Measurements from ENCODE around the gene CFAP46.
"Not testable (repeated sequence)": the region's sequence is repeated elsewhere in the genome, so short reads cannot be mapped to it uniquely, and the experiment has no call there.

Gene CFAP46

GRCh38 chr10:132960631-132961419, 18.5 kb upstream of the CFAP46 start:
- H3K9me3 Mint-ChIP-seq (ENCODE audit: low read depth): no peaks in the 10 kb centered on the region
- peak overlapping the region; percentile 51 for H3K4me3 Mint-ChIP-seq
- H3K36me3 Mint-ChIP-seq: peaks cover 3% of the 10 kb centered on the region
- peaks cover 11% of the 10 kb centered on the region for H3K27me3 Mint-ChIP-seq
- H3K4me1 Mint-ChIP-seq (ENCODE audit: low read depth): peaks cover 30% of the 10 kb centered on the region
- no peak overlapping the region for H3K27ac Mint-ChIP-seq

- H3K27ac Mint-ChIP-seq: no peak overlapping the region
- peaks cover 3% of the 10 kb centered on the region for H3K36me3 Mint-ChIP-seq
- no peak overlapping the region for H3K4me3 Mint-ChIP-seq
- H3K27me3 Mint-ChIP-seq: peaks cover 6% of the 10 kb centered on the region
- no peaks in the 10 kb centered on the region for H3K9me3 Mint-ChIP-seq (ENCODE audit: low read depth)
- H3K4me1 Mint-ChIP-seq (ENCODE audit: low read depth): peaks cover 25% of the 10 kb centered on the region
Measured at GRCh38 chr10:132960071-132960472, 17.7 kb upstream of the CFAP46 start.

- Mint-ChIP-seq H3K4me3 (no peak overlapping the region), H3K4me1 (ENCODE audit: low read depth) (peaks cover 22% of the 10 kb centered on the region), H3K27ac (no peak overlapping the region), H3K36me3 (peaks cover 3% of the 10 kb centered on the region), H3K27me3 (peaks cover 2% of the 10 kb centered on the region), H3K9me3 (ENCODE audit: low read depth) (no peaks in the 10 kb centered on the region)
Measured at GRCh38 chr10:132959559-132959961, 17.2 kb upstream of the CFAP46 start.

GRCh38 chr10:132958883-132959558, 16.7 kb upstream of the CFAP46 start:
- Mint-ChIP-seq H3K27me3 (peaks cover 2% of the 10 kb centered on the region), H3K4me1 (ENCODE audit: low read depth) (peaks cover 20% of the 10 kb centered on the region), H3K9me3 (ENCODE audit: low read depth) (no peaks in the 10 kb centered on the region), H3K4me3 (no peak overlapping the region), H3K36me3 (peaks cover 3% of the 10 kb centered on the region), H3K27ac (no peak overlapping the region)

- no peaks in the 10 kb centered on the region for H3K9me3 Mint-ChIP-seq (ENCODE audit: low read depth)
- peaks cover 16% of the 10 kb centered on the region for H3K4me1 Mint-ChIP-seq (ENCODE audit: low read depth)
- peaks cover 2% of the 10 kb centered on the region for H3K27me3 Mint-ChIP-seq
- H3K36me3 Mint-ChIP-seq: peaks cover 3% of the 10 kb centered on the region
- no peak overlapping the region for H3K27ac Mint-ChIP-seq
- no peak overlapping the region for H3K4me3 Mint-ChIP-seq
Measured at GRCh38 chr10:132957981-132958882, 15.9 kb upstream of the CFAP46 start.

- no peaks in the 10 kb centered on the region for H3K27me3 Mint-ChIP-seq
- H3K27ac Mint-ChIP-seq: no peak overlapping the region
- no peaks in the 10 kb centered on the region for H3K9me3 Mint-ChIP-seq (ENCODE audit: low read depth)
- no peaks in the 10 kb centered on the region for H3K36me3 Mint-ChIP-seq
- no peak overlapping the region for H3K4me3 Mint-ChIP-seq
- peaks cover 6% of the 10 kb centered on the region for H3K4me1 Mint-ChIP-seq (ENCODE audit: low read depth)
Measured at GRCh38 chr10:132957131-132957530, 14.8 kb upstream of the CFAP46 start.

GRCh38 chr10:132956259-132956658, 13.9 kb upstream of the CFAP46 start:
- H3K9me3 Mint-ChIP-seq (ENCODE audit: low read depth); H3K36me3 Mint-ChIP-seq; H3K4me3 Mint-ChIP-seq; H3K4me1 Mint-ChIP-seq (ENCODE audit: low read depth); H3K27ac Mint-ChIP-seq; H3K27me3 Mint-ChIP-seq: not testable (repeated sequence)

GRCh38 chr10:132955479-132955878, 13.1 kb upstream of the CFAP46 start:
- no peaks in the 10 kb centered on the region for H3K9me3 Mint-ChIP-seq (ENCODE audit: low read depth)
- no peak overlapping the region for H3K27ac Mint-ChIP-seq
- H3K4me1 Mint-ChIP-seq (ENCODE audit: low read depth): no peaks in the 10 kb centered on the region
- no peak overlapping the region for H3K4me3 Mint-ChIP-seq
- H3K27me3 Mint-ChIP-seq: peaks cover 6% of the 10 kb centered on the region
- H3K36me3 Mint-ChIP-seq: no peaks in the 10 kb centered on the region

- H3K4me1 Mint-ChIP-seq (ENCODE audit: low read depth): no peaks in the 10 kb centered on the region
Measured at GRCh38 chr10:132953428-132953827, 11.1 kb upstream of the CFAP46 start.

GRCh38 chr10:132951926-132952325, 9.6 kb upstream of the CFAP46 start:
- Mint-ChIP-seq H3K4me1 (ENCODE audit: low read depth) (no peaks in the 10 kb centered on the region), H3K27me3 (peaks cover 13% of the 10 kb centered on the region), H3K36me3 (no peaks in the 10 kb centered on the region), H3K4me3 (no peak overlapping the region), H3K27ac (no peak overlapping the region), H3K9me3 (ENCODE audit: low read depth) (no peaks in the 10 kb centered on the region)

More at GRCh38 chr10:132953428-132953827, 11.1 kb upstream of the CFAP46 start:
- H3K27ac Mint-ChIP-seq: no peak overlapping the region
- no peaks in the 10 kb centered on the region for H3K36me3 Mint-ChIP-seq
- peaks cover 13% of the 10 kb centered on the region for H3K27me3 Mint-ChIP-seq
- H3K9me3 Mint-ChIP-seq (ENCODE audit: low read depth): no peaks in the 10 kb centered on the region
- no peak overlapping the region for H3K4me3 Mint-ChIP-seq

GRCh38 chr10:132948351-132948750, 6.0 kb upstream of the CFAP46 start:
- Mint-ChIP-seq H3K36me3 (no peaks in the 10 kb centered on the region), H3K4me3 (no peak overlapping the region), H3K27ac (no peak overlapping the region), H3K4me1 (ENCODE audit: low read depth) (no peaks in the 10 kb centered on the region), H3K9me3 (ENCODE audit: low read depth) (no peaks in the 10 kb centered on the region), H3K27me3 (peaks cover 28% of the 10 kb centered on the region)

- Mint-ChIP-seq H3K4me1 (ENCODE audit: low read depth) (peaks cover under 1% of the 10 kb centered on the region), H3K27me3 (peaks cover 29% of the 10 kb centered on the region), H3K36me3 (no peaks in the 10 kb centered on the region), H3K9me3 (ENCODE audit: low read depth) (no peaks in the 10 kb centered on the region), H3K27ac (no peak overlapping the region), H3K4me3 (no peak overlapping the region)
Measured at GRCh38 chr10:132947843-132948242, 5.5 kb upstream of the CFAP46 start.

- no peaks in the 10 kb centered on the region for H3K9me3 Mint-ChIP-seq (ENCODE audit: low read depth)
- H3K27ac Mint-ChIP-seq: no peak overlapping the region
- H3K4me1 Mint-ChIP-seq (ENCODE audit: low read depth): peaks cover 3% of the 10 kb centered on the region
- peaks cover 31% of the 10 kb centered on the region for H3K27me3 Mint-ChIP-seq
- no peaks in the 10 kb centered on the region for H3K36me3 Mint-ChIP-seq
- no peak overlapping the region for H3K4me3 Mint-ChIP-seq
Measured at GRCh38 chr10:132946806-132947546, 4.6 kb upstream of the CFAP46 start.

GRCh38 chr10:132946311-132946710, 3.9 kb upstream of the CFAP46 start:
- Mint-ChIP-seq H3K9me3 (ENCODE audit: low read depth) (no peaks in the 10 kb centered on the region), H3K27ac (no peak overlapping the region), H3K27me3 (peaks cover 36% of the 10 kb centered on the region), H3K4me1 (ENCODE audit: low read depth) (peaks cover 9% of the 10 kb centered on the region), H3K36me3 (no peaks in the 10 kb centered on the region), H3K4me3 (no peak overlapping the region)
